GM12892 (cell line): ENCODE measurements around the gene NRSN1.

Source experiments
- DNase-seq: peaks from one replicate; pipeline ENCODE4 v3.0.0; 2011; ENCODE audit not compliant: insufficient read length
- FAIRE-seq: peaks from 2 replicates; lab custom pipeline; 2011; peaks lifted over from hg19 to GRCh38; lab: Jason Lieb, UNC
- POLR2A ChIP-seq: IDR thresholded peaks from 2 replicates; pipeline ENCODE4 v1.6.1; 2011; ENCODE audit warnings: low read depth, low read length, control low read depth
- POLR2AphosphoS5 ChIP-seq: IDR thresholded peaks from 2 replicates; pipeline ENCODE4 v1.6.1; 2011; ENCODE audit warnings: low read depth, low read length, control low read depth
- TAF1 ChIP-seq: IDR thresholded peaks from 2 replicates; pipeline ENCODE4 v1.6.1; 2011; ENCODE audit warnings: low read depth, mild to moderate bottlenecking, control low read depth, low read length, borderline replicate concordance

NRSN1 gene

DNA sequence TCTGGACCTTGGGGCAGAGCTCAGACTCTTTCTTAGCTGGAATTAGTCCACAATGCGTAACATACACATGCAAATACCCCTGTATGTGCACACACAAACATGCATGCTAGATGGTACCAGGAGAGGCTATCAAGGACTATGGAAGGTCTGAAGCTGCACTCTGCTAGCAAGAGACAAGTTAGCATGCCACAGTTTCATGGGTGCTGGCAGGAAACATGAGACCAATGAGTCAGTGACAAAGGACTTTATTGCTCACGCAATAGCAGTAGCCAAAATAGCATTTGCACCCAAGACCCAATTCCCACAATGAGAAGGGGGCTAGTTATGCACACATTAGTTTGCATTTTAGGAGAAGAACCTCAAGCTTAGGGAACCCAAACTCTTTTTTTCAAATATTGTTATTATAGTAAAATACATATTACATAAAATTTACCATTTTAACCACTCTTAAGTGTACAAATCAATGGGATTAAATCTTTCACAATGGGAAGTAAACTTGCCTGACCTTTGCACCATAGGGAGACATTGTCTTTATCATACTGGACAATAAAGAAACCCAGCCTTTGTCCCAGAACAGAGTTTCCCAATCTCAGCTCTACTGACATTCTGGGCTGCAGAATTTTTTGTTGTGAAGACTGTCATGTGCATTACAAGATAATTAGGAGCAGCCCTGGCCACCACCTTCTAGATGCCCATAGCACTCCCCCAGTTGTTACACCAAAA is 69.1 kb downstream of the NRSN1 start:
- FAIRE-seq (no peak), DNase-seq (no peak)
- TF ChIP-seq POLR2AphosphoS5, result no peak
- TF ChIP-seq TAF1, result no peak
- TF ChIP-seq POLR2A, result no peak

DNA sequence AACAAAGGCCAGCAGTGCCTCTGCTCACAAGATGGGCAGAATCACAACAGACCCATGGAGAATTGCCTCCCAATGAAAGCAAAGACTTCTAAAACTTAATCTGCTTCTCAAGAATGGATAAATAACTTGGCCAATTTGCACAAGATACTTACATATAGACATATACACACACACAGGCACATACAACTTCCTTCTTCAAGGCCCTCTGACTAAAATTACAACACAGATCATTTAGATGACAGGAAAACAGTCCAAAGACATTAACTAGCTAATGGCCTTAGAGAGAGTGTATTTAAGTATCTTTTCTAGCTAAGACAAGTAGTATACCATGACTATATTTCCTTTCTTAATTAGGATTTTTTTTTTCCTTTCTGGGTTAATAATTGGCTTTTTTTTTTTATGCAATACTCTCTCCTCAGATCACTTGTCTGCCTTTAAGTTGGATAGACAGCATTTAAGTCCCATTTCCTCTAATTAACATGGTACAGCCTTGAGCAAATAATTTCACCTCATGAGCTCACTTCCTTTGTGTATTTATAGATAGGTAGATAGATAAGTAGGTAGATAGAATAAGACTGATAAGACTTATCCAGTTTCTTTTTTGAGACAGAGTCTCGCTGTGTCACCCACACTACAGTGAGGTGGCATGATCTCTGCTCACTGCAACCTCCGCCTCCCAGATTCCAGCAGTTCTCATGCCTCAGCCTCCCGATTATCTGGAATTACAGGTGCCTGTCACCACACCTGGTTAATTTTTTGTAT is 70.0 kb downstream of the NRSN1 start:
- TF ChIP-seq POLR2AphosphoS5, result no peak
- FAIRE-seq, result no peak
- no peak for DNase-seq
